HEK293 (cell line): ENCODE data around the gene SQSTM1.

Experiments used
- CTCF ChIA-PET: fragments of 350-600 bp; formaldehyde crosslinking; extraction: SDS; loops from one replicate; lab custom pipeline; 2021; ENCODE audit warnings: antibody characterized with exemption; lab: Yijun Ruan, JAX
- POLR2A ChIA-PET: fragments of 300-600 bp; formaldehyde crosslinking; extraction: SDS; loops from one replicate; lab custom pipeline; 2020; ENCODE audit warnings: antibody characterized with exemption, inconsistent platforms; lab: Yijun Ruan, JAX
- H3K27ac ChIP-seq: fragments of 200-500 bp; sonication (Bioruptor generic); 2 replicates; pipeline ENCODE4 v1.5.1; 2014; ENCODE audit warnings: low read depth, low read length, control low read depth, inconsistent platforms; ENCODE audit errors: extremely low read depth
- H3K36me3 ChIP-seq, 2 experiments: fragments of 200-500 bp in 1 of 2; sonication (Bioruptor generic) in 1 of 2; 1 replicate in 1 of 2; 2 replicates in 1 of 2; pipeline ENCODE4 v1.5.1; 2014 to 2017; ENCODE audit warnings: inconsistent platforms in 2 of 2, low read length in 2 of 2; ENCODE audit not compliant: control insufficient read depth in 2 of 2, insufficient read depth in 1 of 2
- H3K4me1 ChIP-seq: fragments of 200-500 bp; sonication (Bioruptor generic); 2 replicates; pipeline ENCODE4 v1.5.1; 2014; ENCODE audit warnings: mild to moderate bottlenecking, low read length, inconsistent platforms; ENCODE audit not compliant: control insufficient read depth, insufficient read depth
- H3K4me3 ChIP-seq: 2 replicates; pipeline ENCODE4 v1.5.1; 2011; ENCODE audit warnings: low read depth, mild to moderate bottlenecking, control low read depth, low read length, moderate library complexity
- H3K9me3 ChIP-seq: fragments of 200-500 bp; sonication (Bioruptor generic); 2 replicates; pipeline ENCODE4 v1.5.1; 2014; ENCODE audit warnings: low read depth, low read length, inconsistent platforms; ENCODE audit not compliant: control insufficient read depth, insufficient read depth
- ELK4 ChIP-seq: IDR thresholded peaks from 2 replicates; pipeline ENCODE4 v1.6.1; 2011; ENCODE audit warnings: mild to moderate bottlenecking, low read depth, low read length, borderline replicate concordance
- KLF1 ChIP-seq: fragments of 450-650 bp; formaldehyde crosslinking; IDR thresholded peaks from 2 replicates; pipeline ENCODE4 v1.5.1; 2016; ENCODE audit warnings: missing biosample characterization, missing genetic modification characterization
- MEIS1 ChIP-seq: sonication (generic); formaldehyde crosslinking; IDR thresholded peaks from 2 replicates; pipeline ENCODE4 v1.8.1; 2022; ENCODE audit warnings: missing genetic modification reagents, mild to moderate bottlenecking, borderline replicate concordance
- OVOL3 ChIP-seq: fragments of 450-650 bp; formaldehyde crosslinking; IDR thresholded peaks from 2 replicates; pipeline ENCODE4 v1.5.1; 2016; ENCODE audit warnings: missing biosample characterization, missing genetic modification characterization
- PRDM10 ChIP-seq: fragments of 450-650 bp; formaldehyde crosslinking; IDR thresholded peaks from 2 replicates; pipeline ENCODE4 v1.5.1; 2016; ENCODE audit warnings: missing biosample characterization, missing genetic modification characterization
- TSHZ1 ChIP-seq: fragments of 450-650 bp; formaldehyde crosslinking; IDR thresholded peaks from 2 replicates; pipeline ENCODE4 v1.5.1; 2016; ENCODE audit warnings: missing biosample characterization, missing genetic modification characterization, borderline replicate concordance
- ZBTB20 ChIP-seq: fragments of 450-650 bp; formaldehyde crosslinking; IDR thresholded peaks from 2 replicates; pipeline ENCODE4 v1.5.1; 2016; ENCODE audit warnings: missing biosample characterization, missing genetic modification characterization
- ZBTB44 ChIP-seq: fragments of 450-650 bp; IDR thresholded peaks from 2 replicates; pipeline ENCODE4 v1.5.1; 2018; ENCODE audit warnings: missing biosample characterization, mild to moderate bottlenecking, missing genetic modification characterization
- ZNF221 ChIP-seq: fragments of 450-650 bp; formaldehyde crosslinking; IDR thresholded peaks from 2 replicates; pipeline ENCODE4 v1.5.1; 2017; ENCODE audit warnings: missing biosample characterization, missing genetic modification characterization, borderline replicate concordance
- ZNF24 ChIP-seq: fragments of 450-650 bp; formaldehyde crosslinking; IDR thresholded peaks from 2 replicates; pipeline ENCODE4 v1.5.1; 2016; ENCODE audit warnings: missing biosample characterization, missing genetic modification characterization
- ZNF292 ChIP-seq: fragments of 450-650 bp; formaldehyde crosslinking; IDR thresholded peaks from 2 replicates; pipeline ENCODE4 v1.5.1; 2016; ENCODE audit warnings: low read depth, missing biosample characterization, missing genetic modification characterization, borderline replicate concordance
- ZNF335 ChIP-seq: fragments of 450-650 bp; formaldehyde crosslinking; conservative IDR thresholded peaks from 2 replicates; pipeline ENCODE4 v1.5.1; 2016; ENCODE audit warnings: missing biosample characterization, missing genetic modification characterization
- ZNF341 ChIP-seq: fragments of 450-650 bp; formaldehyde crosslinking; IDR thresholded peaks from 2 replicates; pipeline ENCODE4; 2016; ENCODE audit warnings: low read depth, missing biosample characterization, missing genetic modification characterization
- ZNF354C ChIP-seq: fragments of 450-650 bp; formaldehyde crosslinking; IDR thresholded peaks from 2 replicates; pipeline ENCODE4 v1.5.1; 2016; ENCODE audit warnings: missing biosample characterization, missing genetic modification characterization, low read depth, borderline replicate concordance
- ZNF366 ChIP-seq: fragments of 450-650 bp; formaldehyde crosslinking; conservative IDR thresholded peaks from 2 replicates; pipeline ENCODE4 v1.5.1; 2016; ENCODE audit warnings: missing biosample characterization, missing genetic modification characterization
- ZNF394 ChIP-seq: fragments of 450-650 bp; formaldehyde crosslinking; IDR thresholded peaks from 2 replicates; pipeline ENCODE4 v1.5.1; 2016; ENCODE audit warnings: missing biosample characterization, missing genetic modification characterization, mild to moderate bottlenecking, moderate library complexity, borderline replicate concordance
- ZNF398 ChIP-seq: fragments of 450-650 bp; formaldehyde crosslinking; IDR thresholded peaks from 2 replicates; pipeline ENCODE4 v1.5.1; 2017; ENCODE audit warnings: missing biosample characterization, missing genetic modification characterization
- ZNF513 ChIP-seq: fragments of 450-650 bp; IDR thresholded peaks from 2 replicates; pipeline ENCODE4 v1.5.1; 2018; ENCODE audit warnings: missing biosample characterization, missing genetic modification characterization
- ZNF560 ChIP-seq: fragments of 450-650 bp; formaldehyde crosslinking; IDR thresholded peaks from 2 replicates; pipeline ENCODE4 v1.5.1; 2017; ENCODE audit warnings: missing biosample characterization, missing genetic modification characterization, borderline replicate concordance
- ZNF664 ChIP-seq: fragments of 450-650 bp; formaldehyde crosslinking; IDR thresholded peaks from 2 replicates; pipeline ENCODE4 v1.5.1; 2016; ENCODE audit warnings: missing biosample characterization, missing genetic modification characterization
- ZNF837 ChIP-seq: fragments of 450-650 bp; formaldehyde crosslinking; IDR thresholded peaks from 2 replicates; pipeline ENCODE4 v1.5.1; 2016; ENCODE audit warnings: missing biosample characterization, missing genetic modification characterization

The SQSTM1 gene

GRCh38 chr5:179794575-179794974, 26.1 kb upstream of the SQSTM1 start (continued):
- TF ChIP-seq ZNF398: no peak

- ChIA-PET CTCF (interaction anchor here (0.5 to 2.1 kb wide), 7 partner anchors 13 to 394 kb away, joined by 3 to 14 read pairs (median 3); no protein-coding TSS in a partner anchor), POLR2A (interaction anchor here (0.6 to 2.3 kb wide), 6 partner anchors 16 to 172 kb away, joined by 3 to 15 read pairs (median 5); partner anchors contain the start of genes HNRNPH1, MAML1 and SQSTM1)
- H3K4me3 ChIP-seq: peak overlapping the region; percentile 65
- no peak for TF ChIP-seq ZNF366 (tag by site-specific recombination)
- TF ChIP-seq ZNF837 (tag by site-specific recombination): no peak
- no peak for TF ChIP-seq ZNF354C (tag by site-specific recombination)
- no peak for TF ChIP-seq ZNF292 (tag by site-specific recombination)
- peak; percentile 67 for TF ChIP-seq ZBTB20 (tag by site-specific recombination)
- TF ChIP-seq ELK4: no peak
- no peak for TF ChIP-seq TSHZ1 (tag by site-specific recombination)
- no peak for TF ChIP-seq ZNF560 (tag by site-specific recombination)
- TF ChIP-seq ZNF341 (tag by site-specific recombination): peak; percentile 40
- no peak for TF ChIP-seq ZNF513
- TF ChIP-seq ZNF24: no peak
- no peak for TF ChIP-seq ZNF394 (tag by site-specific recombination)
- TF ChIP-seq ZBTB44 (tag by site-specific recombination): no peak
- TF ChIP-seq PRDM10 (tag by site-specific recombination): peak; percentile 28; the same call in 1 of the 2 replicates
- TF ChIP-seq KLF1 (tag by site-specific recombination): peak; percentile 17; the same call in 1 of the 2 replicates
- TF ChIP-seq ZNF221: no peak
- no peak for TF ChIP-seq ZNF664 (tag by site-specific recombination)
- TF ChIP-seq ZNF335: peak; percentile 84
- TF ChIP-seq MEIS1 (CRISPR knock-in tag): no peak
- TF ChIP-seq OVOL3 (tag by site-specific recombination): no peak
Observed at GRCh38 chr5:179795049-179795862, 25.4 kb upstream of the SQSTM1 start.

More at GRCh38 chr5:179795049-179795862, 25.4 kb upstream of the SQSTM1 start:
- peak overlapping the region; percentile 85 for H3K27ac ChIP-seq
- no peaks in the 10 kb centered on the region for H3K9me3 ChIP-seq
- no peaks in the 10 kb centered on the region for H3K4me1 ChIP-seq
- H3K36me3 ChIP-seq: peaks cover 0 to 36% of the 10 kb centered on the region in 2 experiments; a peak in 1 of 3 replicates
